GM12878 (cell line): Measurements from ENCODE around the gene DOCK2. TPM values are rescaled to one million over a fixed set of nuclear protein-coding genes. Genes with fewer than 3 reads are reported as not detected.

ENCODE experiments used
- ATAC-seq: fragments of 200-7000 bp; cut with Tn5 transposase; 3 replicates; pipeline ENCODE4 v1.9.1; 2020; ENCODE audit warnings: mild to moderate bottlenecking, moderate library complexity
- BruUV-seq: library from RNA; stranded (reverse); fragments of 400-500 nt; replicated peaks from 2 replicates; lab custom pipeline; 2021; lab: Mats Ljungman, UMichigan
- CTCF ChIA-PET: fragments of 300-600 bp; sonication (Branson Sonifier 250); formaldehyde crosslinking; extraction: SDS; loops from one replicate; lab custom pipeline; 2021; ENCODE audit warnings: inconsistent platforms; lab: Yijun Ruan, JAX
- POLR2A ChIA-PET: fragments of 350-600 bp; formaldehyde crosslinking; extraction: SDS; loops from one replicate; lab custom pipeline; 2021; ENCODE audit warnings: inconsistent platforms; lab: Charles Lee
- RAD21 ChIA-PET: fragments of 300-600 bp; sonication (Branson Sonifier 250); formaldehyde crosslinking; loops from one replicate; lab custom pipeline; 2023; ENCODE audit warnings: antibody characterized with exemption; ENCODE audit not compliant: unreplicated experiment; lab: Charles Lee
- SMC1A ChIA-PET: fragments of 300-600 bp; sonication (Branson Sonifier 250); formaldehyde crosslinking; loops from one replicate; lab custom pipeline; 2023; ENCODE audit not compliant: unreplicated experiment, uncharacterized antibody; lab: Charles Lee
- DNase-seq: peaks from one replicate; pipeline ENCODE4 v3.0.0-alpha.2; 2011; ENCODE audit warnings: low read depth, low spot score
- FAIRE-seq: peaks from 3 replicates; lab custom pipeline; 2011; peaks lifted over from hg19 to GRCh38; lab: Jason Lieb, UNC
- H2AFZ ChIP-seq: 2 replicates; pipeline ENCODE4 v1.6.0; 2011; ENCODE audit warnings: low read depth, low read length, control low read depth; ENCODE audit not compliant: control insufficient read depth
- H3K27ac ChIP-seq: 2 replicates; pipeline ENCODE4 v1.5.1; 2011; ENCODE audit warnings: control low read depth; ENCODE audit not compliant: control insufficient read depth, insufficient read depth
- H3K27me3 ChIP-seq, 2 experiments: replicated peaks in 1 of 2; 2 replicates each; pipeline versions ENCODE4 v1.6.0 to v1.6.1; 2011; ENCODE audit warnings: low read length in 1 of 2; ENCODE audit not compliant: control insufficient read depth in 2 of 2, insufficient read depth in 2 of 2
- H3K36me3 ChIP-seq, 2 experiments: 2 replicates each; pipeline ENCODE4 v1.5.1; 2011; ENCODE audit warnings: low read length in 1 of 2; ENCODE audit not compliant: control insufficient read depth in 2 of 2, insufficient read depth in 2 of 2
- H3K4me1 ChIP-seq: 2 replicates; pipeline ENCODE4 v1.6.1; 2011; ENCODE audit warnings: mild to moderate bottlenecking, low read length, moderate library complexity, mixed read lengths; ENCODE audit not compliant: control insufficient read depth, insufficient read depth
- H3K4me2 ChIP-seq: 2 replicates; pipeline ENCODE4 v1.6.0; 2011; ENCODE audit warnings: control low read depth; ENCODE audit not compliant: control insufficient read depth, insufficient read depth
- H3K4me3 ChIP-seq: fragments of 200-600 bp; sonication (generic); 2 replicates; pipeline ENCODE4 v1.5.1; 2016
- H3K79me2 ChIP-seq: 2 replicates; pipeline ENCODE4 v1.6.0; 2011; ENCODE audit warnings: low read length; ENCODE audit not compliant: control insufficient read depth, insufficient read depth
- H3K9ac ChIP-seq: 2 replicates; pipeline ENCODE4 v1.8.0; 2011; ENCODE audit warnings: low read length, control low read depth, mixed read lengths; ENCODE audit not compliant: control insufficient read depth, insufficient read depth
- H3K9me3 ChIP-seq: replicated peaks from 3 replicates; pipeline ENCODE4 v1.5.1; 2011; ENCODE audit warnings: mild to moderate bottlenecking, low read length; ENCODE audit not compliant: control insufficient read depth, insufficient read depth
- H4K20me1 ChIP-seq: 2 replicates; pipeline ENCODE4 v1.6.0; 2011; ENCODE audit not compliant: control insufficient read depth, insufficient read depth
- ASH2L ChIP-seq: fragments of 300-600, 200-600 bp; sonication (generic); IDR thresholded peaks from 2 replicates; pipeline ENCODE4 v1.6.1; 2017; ENCODE audit warnings: low read depth, mild to moderate bottlenecking, borderline replicate concordance
- EP300 ChIP-seq, 2 experiments: fragments of 150-350 bp in 1 of 2; IDR thresholded peaks; 2 replicates each; pipeline ENCODE4 v1.6.1; 2011 to 2012; ENCODE audit warnings: low read depth in 2 of 2, low read length in 2 of 2, borderline replicate concordance in 1 of 2, improper control_type of control experiment in 1 of 2, inconsistent platforms in 1 of 2; ENCODE audit not compliant: control insufficient read depth in 1 of 2
- SRF ChIP-seq, 2 experiments: IDR thresholded peaks; 2 replicates each; pipeline ENCODE4 v1.6.1; 2011; ENCODE audit warnings: low read depth in 2 of 2, low read length in 2 of 2, mild to moderate bottlenecking in 1 of 2, moderate library complexity in 1 of 2
- STAT1 ChIP-seq: fragments of 450-650 bp; conservative IDR thresholded peaks from 2 replicates; pipeline ENCODE4 v1.6.1; 2014; ENCODE audit warnings: antibody characterized with exemption, mild to moderate bottlenecking
- ZNF384 ChIP-seq: IDR thresholded peaks from 2 replicates; pipeline ENCODE4 v1.6.1; 2012; ENCODE audit warnings: low read depth, mild to moderate bottlenecking, low read length, improper control_type of control experiment, borderline replicate concordance
- ZNF622 ChIP-seq: fragments of 450-650 bp; IDR thresholded peaks from 2 replicates; pipeline ENCODE4 v1.6.1; 2017; ENCODE audit warnings: mild to moderate bottlenecking, inconsistent platforms
- WGBS: methylation state at CpG from one replicate; pipeline ENCODE4 v1.1.6; 2016; ENCODE audit warnings: low lambda C conversion rate; ENCODE audit not compliant: insufficient replicate concordance, insufficient coverage; ENCODE audit errors: missing lambda C conversion rate; 5-methylcytosine and 5-hydroxymethylcytosine counted together
- in situ Hi-C: fragments of 300-500 bp; cut with MboI; formaldehyde crosslinking; loops from 9 replicates; pipeline ENCODE4 v1.14.3; 2018; ENCODE audit warnings: mixed read lengths
- intact Hi-C: fragments of 100-400 bp; cut with micrococcal nuclease; formaldehyde crosslinking; loops from one replicate; pipeline ENCODE4 v1.14.2; 2022; ENCODE audit not compliant: unreplicated experiment
- polyA plus RNA-seq, 11 experiments: library from polyadenylated mRNA; depleted of rRNA in 4 of 11; unstranded in 6 of 11; stranded (reverse) in 5 of 11; fragments of >200 nt; fragmentation: Nextera tagmentation in 4 of 11; fragmentation: Illumina TruSeq in 1 of 11; extraction: Ambion mirVana in 4 of 11; extraction: Trizol in 1 of 11; gene quantifications; 1 replicate in 1 of 11; 2 replicates in 10 of 11; pipeline versions ENCODE4 v1.2.1 to v1.2.3, GENCODE V29; 2011 to 2016; ENCODE audit warnings: inconsistent platforms in 2 of 11, missing spikeins in 2 of 11, low read depth in 1 of 11
- total RNA-seq, 4 experiments: library from RNA; depleted of rRNA in 3 of 4; stranded (reverse); fragments of >200 nt in 3 of 4; fragmentation: Illumina TruSeq in 1 of 4; extraction: Trizol in 1 of 4; gene quantifications; 2 replicates each; pipeline versions ENCODE4 v1.2.1 to v1.2.3, GENCODE V29; 2013 to 2021
- TF ChIP-seq, protein P1 (sequence below): fragments of 450-650 bp; formaldehyde crosslinking; IDR thresholded peaks from 2 replicates; pipeline ENCODE4 v1.4.0; 2020; ENCODE audit warnings: mild to moderate bottlenecking, moderate library complexity
- TF ChIP-seq, protein P2 (sequence below): IDR thresholded peaks from 2 replicates; pipeline ENCODE4 v1.6.1; 2011; ENCODE audit warnings: mild to moderate bottlenecking, low read depth, low read length, moderate library complexity; ENCODE audit not compliant: insufficient replicate concordance
- TF ChIP-seq, protein P3 (sequence below), 3 experiments: IDR thresholded peaks in 2 of 3; conservative IDR thresholded peaks in 1 of 3; 2 replicates each; pipeline ENCODE4 v1.5.1; 2011; ENCODE audit warnings: low read depth in 3 of 3, low read length in 3 of 3, mild to moderate bottlenecking in 3 of 3, control low read depth in 2 of 3, moderate library complexity in 2 of 3, inconsistent platforms in 1 of 3, mixed read lengths in 1 of 3; ENCODE audit not compliant: control insufficient read depth in 2 of 3, insufficient read depth in 1 of 3; ENCODE audit errors: extremely low read depth in 1 of 3
- TF ChIP-seq, protein P4 (sequence below): IDR thresholded peaks from 2 replicates; pipeline ENCODE4 v1.6.1; 2012; ENCODE audit warnings: low read length, inconsistent platforms
- TF ChIP-seq, protein P5 (sequence below): fragments of 450-650 bp; conservative IDR thresholded peaks from 2 replicates; pipeline ENCODE4 v1.6.1; 2017; ENCODE audit warnings: mild to moderate bottlenecking, moderate library complexity

DOCK2 gene
- total and polyA plus RNA-seq, 10 of the 15 experiments (the other 5 are each of a cell fraction or from before 2014, with no cell fraction given): 34.2 to 192 (median 118) TPM

DNA sequence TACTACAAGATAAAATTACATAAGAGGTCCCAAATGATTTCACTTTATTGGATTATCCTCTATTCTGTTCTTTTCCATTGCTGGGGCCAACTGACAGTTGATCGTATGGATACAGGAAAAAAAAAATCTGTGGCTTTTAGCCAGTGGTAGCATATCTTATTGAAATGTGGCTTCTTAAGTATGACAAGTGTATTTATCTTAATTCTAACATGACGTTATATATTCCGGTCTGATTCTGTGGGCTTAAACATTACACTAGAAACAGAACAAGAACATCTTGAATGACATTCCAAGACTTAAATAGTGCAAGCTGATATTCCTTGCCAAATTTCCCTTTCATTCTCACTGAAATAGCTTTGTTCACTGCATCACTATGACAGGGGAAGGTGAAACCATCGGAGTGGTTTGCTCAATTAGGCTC is 225.3 kb downstream of the DOCK2 start:
- Histone ChIP-seq H2AFZ (no peak overlapping the region), H3K4me2 (no peak overlapping the region), H3K4me3 (no peak overlapping the region), H3K9me3 (no peaks in the 10 kb centered on the region), H4K20me1 (no peaks in the 10 kb centered on the region), H3K27ac (no peak overlapping the region), H3K4me1 (0 out of 2 replicates have a peak, but pooled peaks cover 3% of the 10 kb centered on the region), H3K9ac (no peak overlapping the region), H3K36me3 (peaks cover 0 to 4% of the 10 kb centered on the region in 2 experiments; a peak in 2 of 4 replicates), H3K27me3 (no peaks in the 10 kb centered on the region), H3K79me2 (no peaks in the 10 kb centered on the region; the same call in 1 of the 2 replicates)
- DNase-seq: no peak
- ChIA-PET SMC1A (interaction anchor here (3.3 kb wide), 1 partner anchor 10 kb away, joined by 12 read pairs; no protein-coding TSS in a partner anchor), POLR2A (no interaction called here), RAD21 (interaction anchor here (0.6 kb wide), 1 partner anchor 41 kb away, joined by 6 read pairs; no protein-coding TSS in a partner anchor), CTCF (interaction anchor here (1.0 kb wide), 1 partner anchor 43 kb away, joined by 3 read pairs; no protein-coding TSS in a partner anchor)
- no peak for ATAC-seq
- intact Hi-C loops: no loop called here
- FAIRE-seq: no peak
- in situ Hi-C loops: no loop called here
- 100% methylated on average over 4 of the region's 4 CpGs for WGBS
- no TSS peak for BruUV-seq
- TF ChIP-seq, protein P1, sequence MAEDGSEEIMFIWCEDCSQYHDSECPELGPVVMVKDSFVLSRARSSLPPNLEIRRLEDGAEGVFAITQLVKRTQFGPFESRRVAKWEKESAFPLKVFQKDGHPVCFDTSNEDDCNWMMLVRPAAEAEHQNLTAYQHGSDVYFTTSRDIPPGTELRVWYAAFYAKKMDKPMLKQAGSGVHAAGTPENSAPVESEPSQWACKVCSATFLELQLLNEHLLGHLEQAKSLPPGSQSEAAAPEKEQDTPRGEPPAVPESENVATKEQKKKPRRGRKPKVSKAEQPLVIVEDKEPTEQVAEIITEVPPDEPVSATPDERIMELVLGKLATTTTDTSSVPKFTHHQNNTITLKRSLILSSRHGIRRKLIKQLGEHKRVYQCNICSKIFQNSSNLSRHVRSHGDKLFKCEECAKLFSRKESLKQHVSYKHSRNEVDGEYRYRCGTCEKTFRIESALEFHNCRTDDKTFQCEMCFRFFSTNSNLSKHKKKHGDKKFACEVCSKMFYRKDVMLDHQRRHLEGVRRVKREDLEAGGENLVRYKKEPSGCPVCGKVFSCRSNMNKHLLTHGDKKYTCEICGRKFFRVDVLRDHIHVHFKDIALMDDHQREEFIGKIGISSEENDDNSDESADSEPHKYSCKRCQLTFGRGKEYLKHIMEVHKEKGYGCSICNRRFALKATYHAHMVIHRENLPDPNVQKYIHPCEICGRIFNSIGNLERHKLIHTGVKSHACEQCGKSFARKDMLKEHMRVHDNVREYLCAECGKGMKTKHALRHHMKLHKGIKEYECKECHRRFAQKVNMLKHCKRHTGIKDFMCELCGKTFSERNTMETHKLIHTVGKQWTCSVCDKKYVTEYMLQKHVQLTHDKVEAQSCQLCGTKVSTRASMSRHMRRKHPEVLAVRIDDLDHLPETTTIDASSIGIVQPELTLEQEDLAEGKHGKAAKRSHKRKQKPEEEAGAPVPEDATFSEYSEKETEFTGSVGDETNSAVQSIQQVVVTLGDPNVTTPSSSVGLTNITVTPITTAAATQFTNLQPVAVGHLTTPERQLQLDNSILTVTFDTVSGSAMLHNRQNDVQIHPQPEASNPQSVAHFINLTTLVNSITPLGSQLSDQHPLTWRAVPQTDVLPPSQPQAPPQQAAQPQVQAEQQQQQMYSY (CRISPR knock-in tag): no peak
- no peak for TF ChIP-seq ZNF384
- TF ChIP-seq, protein P2, sequence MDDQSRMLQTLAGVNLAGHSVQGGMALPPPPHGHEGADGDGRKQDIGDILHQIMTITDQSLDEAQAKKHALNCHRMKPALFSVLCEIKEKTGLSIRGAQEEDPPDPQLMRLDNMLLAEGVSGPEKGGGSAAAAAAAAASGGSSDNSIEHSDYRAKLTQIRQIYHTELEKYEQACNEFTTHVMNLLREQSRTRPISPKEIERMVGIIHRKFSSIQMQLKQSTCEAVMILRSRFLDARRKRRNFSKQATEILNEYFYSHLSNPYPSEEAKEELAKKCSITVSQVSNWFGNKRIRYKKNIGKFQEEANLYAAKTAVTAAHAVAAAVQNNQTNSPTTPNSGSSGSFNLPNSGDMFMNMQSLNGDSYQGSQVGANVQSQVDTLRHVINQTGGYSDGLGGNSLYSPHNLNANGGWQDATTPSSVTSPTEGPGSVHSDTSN: no peak
- TF ChIP-seq ZNF622: no peak
- no peak for TF ChIP-seq EP300 (IDR thresholded peaks at IDR 0.05; ENCODE audit: borderline replicate concordance in 1 of 2, control insufficient read depth in 1 of 2, low read depth in 2 of 2, low read length in 2 of 2)
- TF ChIP-seq ASH2L: no peak
- TF ChIP-seq, protein P3, sequence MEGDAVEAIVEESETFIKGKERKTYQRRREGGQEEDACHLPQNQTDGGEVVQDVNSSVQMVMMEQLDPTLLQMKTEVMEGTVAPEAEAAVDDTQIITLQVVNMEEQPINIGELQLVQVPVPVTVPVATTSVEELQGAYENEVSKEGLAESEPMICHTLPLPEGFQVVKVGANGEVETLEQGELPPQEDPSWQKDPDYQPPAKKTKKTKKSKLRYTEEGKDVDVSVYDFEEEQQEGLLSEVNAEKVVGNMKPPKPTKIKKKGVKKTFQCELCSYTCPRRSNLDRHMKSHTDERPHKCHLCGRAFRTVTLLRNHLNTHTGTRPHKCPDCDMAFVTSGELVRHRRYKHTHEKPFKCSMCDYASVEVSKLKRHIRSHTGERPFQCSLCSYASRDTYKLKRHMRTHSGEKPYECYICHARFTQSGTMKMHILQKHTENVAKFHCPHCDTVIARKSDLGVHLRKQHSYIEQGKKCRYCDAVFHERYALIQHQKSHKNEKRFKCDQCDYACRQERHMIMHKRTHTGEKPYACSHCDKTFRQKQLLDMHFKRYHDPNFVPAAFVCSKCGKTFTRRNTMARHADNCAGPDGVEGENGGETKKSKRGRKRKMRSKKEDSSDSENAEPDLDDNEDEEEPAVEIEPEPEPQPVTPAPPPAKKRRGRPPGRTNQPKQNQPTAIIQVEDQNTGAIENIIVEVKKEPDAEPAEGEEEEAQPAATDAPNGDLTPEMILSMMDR (IDR thresholded peaks at IDR 0.05 in 2 of 3, conservative IDR thresholded peaks at IDR 0.05 in 1 of 3; ENCODE audit: control insufficient read depth in 2 of 3, extremely low read depth in 1 of 3, insufficient read depth in 1 of 3, low read depth in 3 of 3, low read length in 3 of 3): no peak
- no peak for TF ChIP-seq STAT1
- TF ChIP-seq, protein P4, sequence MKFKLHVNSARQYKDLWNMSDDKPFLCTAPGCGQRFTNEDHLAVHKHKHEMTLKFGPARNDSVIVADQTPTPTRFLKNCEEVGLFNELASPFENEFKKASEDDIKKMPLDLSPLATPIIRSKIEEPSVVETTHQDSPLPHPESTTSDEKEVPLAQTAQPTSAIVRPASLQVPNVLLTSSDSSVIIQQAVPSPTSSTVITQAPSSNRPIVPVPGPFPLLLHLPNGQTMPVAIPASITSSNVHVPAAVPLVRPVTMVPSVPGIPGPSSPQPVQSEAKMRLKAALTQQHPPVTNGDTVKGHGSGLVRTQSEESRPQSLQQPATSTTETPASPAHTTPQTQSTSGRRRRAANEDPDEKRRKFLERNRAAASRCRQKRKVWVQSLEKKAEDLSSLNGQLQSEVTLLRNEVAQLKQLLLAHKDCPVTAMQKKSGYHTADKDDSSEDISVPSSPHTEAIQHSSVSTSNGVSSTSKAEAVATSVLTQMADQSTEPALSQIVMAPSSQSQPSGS: no peak
- TF ChIP-seq SRF (IDR thresholded peaks at IDR 0.05; ENCODE audit: low read depth in 2 of 2, low read length in 2 of 2): no peak
- TF ChIP-seq, protein P5, sequence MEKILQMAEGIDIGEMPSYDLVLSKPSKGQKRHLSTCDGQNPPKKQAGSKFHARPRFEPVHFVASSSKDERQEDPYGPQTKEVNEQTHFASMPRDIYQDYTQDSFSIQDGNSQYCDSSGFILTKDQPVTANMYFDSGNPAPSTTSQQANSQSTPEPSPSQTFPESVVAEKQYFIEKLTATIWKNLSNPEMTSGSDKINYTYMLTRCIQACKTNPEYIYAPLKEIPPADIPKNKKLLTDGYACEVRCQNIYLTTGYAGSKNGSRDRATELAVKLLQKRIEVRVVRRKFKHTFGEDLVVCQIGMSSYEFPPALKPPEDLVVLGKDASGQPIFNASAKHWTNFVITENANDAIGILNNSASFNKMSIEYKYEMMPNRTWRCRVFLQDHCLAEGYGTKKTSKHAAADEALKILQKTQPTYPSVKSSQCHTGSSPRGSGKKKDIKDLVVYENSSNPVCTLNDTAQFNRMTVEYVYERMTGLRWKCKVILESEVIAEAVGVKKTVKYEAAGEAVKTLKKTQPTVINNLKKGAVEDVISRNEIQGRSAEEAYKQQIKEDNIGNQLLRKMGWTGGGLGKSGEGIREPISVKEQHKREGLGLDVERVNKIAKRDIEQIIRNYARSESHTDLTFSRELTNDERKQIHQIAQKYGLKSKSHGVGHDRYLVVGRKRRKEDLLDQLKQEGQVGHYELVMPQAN: no peak
